Peyer's patch (tissue), 4 donors: ENCODE measurements around the gene TNFAIP8L2. TPM values are rescaled to one million over a fixed set of nuclear protein-coding genes. Genes with fewer than 3 reads are reported as not detected.

Experiments
- DNase-seq, 3 donors: peaks; one replicate each; pipeline ENCODE4 v3.0.0-alpha.2; 2017 to 2019
- H3K27ac ChIP-seq, 4 donors: fragments of 200-600 bp; sonication (generic); one replicate each; pipeline ENCODE4 v1.5.1; 2016 to 2019
- H3K27me3 ChIP-seq, 2 donors: fragments of 200-600 bp; sonication (generic); one replicate each; pipeline ENCODE4 v1.5.1; 2019
- H3K36me3 ChIP-seq, 3 donors: fragments of 200-600 bp; sonication (generic); one replicate each; pipeline ENCODE4 v1.5.1; 2016 to 2019
- H3K4me1 ChIP-seq, 4 donors: fragments of 200-600 bp; sonication (generic); one replicate each; pipeline ENCODE4 v1.5.1; 2016 to 2019
- H3K4me3 ChIP-seq, 4 donors: fragments of 200-600 bp; sonication (generic); 1 replicate in 3 of 4; 2 replicates in 1 of 4; pipeline ENCODE4 v1.5.1; 2016 to 2019; ENCODE audit warnings: mild to moderate bottlenecking in 1 of 4
- H3K9me3 ChIP-seq, 4 donors: fragments of 200-600 bp; sonication (generic); one replicate each; pipeline ENCODE4 v1.5.1; 2016 to 2019; ENCODE audit warnings: mild to moderate bottlenecking in 1 of 4
- CTCF ChIP-seq, 6 experiments: fragments of 450-650 bp in 4 of 6; fragments of 200-600 bp in 2 of 6; sonication (generic) in 1 of 6; IDR thresholded peaks; one replicate each; pipeline ENCODE4 v1.5.1; 2017 to 2019; ENCODE audit warnings: antibody characterized with exemption in 6 of 6, mild to moderate bottlenecking in 3 of 6, moderate library complexity in 1 of 6
- POLR2A ChIP-seq, 2 donors: fragments of 450-650 bp; IDR thresholded peaks; one replicate each; pipeline ENCODE4 v1.5.1; 2017; ENCODE audit warnings: antibody characterized with exemption in 2 of 2, mild to moderate bottlenecking in 2 of 2, moderate library complexity in 2 of 2
- total RNA-seq, 4 donors: library from RNA; depleted of rRNA; stranded (reverse); fragments of >200 nt; gene quantifications; one replicate each; pipeline ENCODE4 v1.1.0, GENCODE V29; 2016

TNFAIP8L2 gene
- total RNA-seq: 1 to 10 TPM in 2 of 4 donors, not detected in 2; 4.0 to 6.6 TPM

- DNase-seq: peak; percentile 74 to 93 (median 88)
- Histone ChIP-seq H3K27me3 (no peaks in the 10 kb centered on the region), H3K4me3 (peak within 1 kb of the TSS; percentile 34 to 56 (median 46)), H3K9me3 (no peaks in the 10 kb centered on the region), H3K36me3 (peaks cover 0 to 30% (median 0%) of the 10 kb centered on the region in 3 donors), H3K27ac (peak within 1 kb of the TSS; percentile 37 to 79 (median 54)), H3K4me1 (peaks cover 0 to 7% (median 0%) of the 10 kb centered on the region in 4 donors)
- TF ChIP-seq POLR2A (IDR thresholded peaks at IDR 0.05) (no peak), CTCF (IDR thresholded peaks at IDR 0.05) (no peak)
Observed at GRCh38 chr1:151156515-151156819, at the start of gene TNFAIP8L2. TSS of gene TNFAIP8L2 (plus strand) at chr1:151156649. CDS start at chr1:151158698, 2,049 bp downstream.

GRCh38 chr1:151106894-151107293 lies 49.6 kb upstream of the TNFAIP8L2 start:
- no peak for TF ChIP-seq CTCF (IDR thresholded peaks at IDR 0.05)
- no peak for TF ChIP-seq POLR2A (IDR thresholded peaks at IDR 0.05)
- no peaks in the 10 kb centered on the region for H3K27me3 ChIP-seq

GRCh38 chr1:151108331-151108730 lies 48.1 kb upstream of the TNFAIP8L2 start:
- peaks cover 0 to 46% (median 0%) of the 10 kb centered on the region in 3 donors for H3K36me3 ChIP-seq

More at GRCh38 chr1:151106894-151107293, 49.6 kb upstream of the TNFAIP8L2 start:
- no peak overlapping the region for H3K4me3 ChIP-seq
- peaks cover 0 to 43% (median 0%) of the 10 kb centered on the region in 3 donors for H3K36me3 ChIP-seq
- H3K4me1 ChIP-seq: no peaks in the 10 kb centered on the region
- DNase-seq: no peak
- no peak overlapping the region for H3K27ac ChIP-seq
- no peaks in the 10 kb centered on the region for H3K9me3 ChIP-seq

GRCh38 chr1:151113877-151114276 lies 42.6 kb upstream of the TNFAIP8L2 start:
- no peak for DNase-seq
- H3K4me3 ChIP-seq: no peak overlapping the region
- no peak for TF ChIP-seq POLR2A (IDR thresholded peaks at IDR 0.05)
- H3K9me3 ChIP-seq: no peaks in the 10 kb centered on the region
- H3K27me3 ChIP-seq: no peaks in the 10 kb centered on the region
- H3K4me1 ChIP-seq: no peaks in the 10 kb centered on the region
- H3K36me3 ChIP-seq: peaks cover 0 to 48% (median 0%) of the 10 kb centered on the region in 3 donors
- H3K27ac ChIP-seq: no peak overlapping the region

More at GRCh38 chr1:151108331-151108730, 48.1 kb upstream of the TNFAIP8L2 start:
- H3K4me3 ChIP-seq: no peak overlapping the region
- no peaks in the 10 kb centered on the region for H3K9me3 ChIP-seq
- no peak for DNase-seq
- H3K4me1 ChIP-seq: no peaks in the 10 kb centered on the region
- no peaks in the 10 kb centered on the region for H3K27me3 ChIP-seq
- no peak overlapping the region for H3K27ac ChIP-seq
- TF ChIP-seq POLR2A (IDR thresholded peaks at IDR 0.05) (no peak), CTCF (IDR thresholded peaks at IDR 0.05) (no peak)

- no peak for TF ChIP-seq CTCF (IDR thresholded peaks at IDR 0.05)
- no peak for TF ChIP-seq POLR2A (IDR thresholded peaks at IDR 0.05)
- no peaks in the 10 kb centered on the region for H3K27me3 ChIP-seq
- H3K4me3 ChIP-seq: no peak overlapping the region
- no peaks in the 10 kb centered on the region for H3K4me1 ChIP-seq
- H3K27ac ChIP-seq: no peak overlapping the region
- H3K36me3 ChIP-seq: peaks cover 0 to 10% (median 0%) of the 10 kb centered on the region in 3 donors
- no peak for DNase-seq
- H3K9me3 ChIP-seq: no peaks in the 10 kb centered on the region
Observed at GRCh38 chr1:151124763-151125403, 31.6 kb upstream of the TNFAIP8L2 start.

- Histone ChIP-seq H3K27me3 (no peaks in the 10 kb centered on the region), H3K36me3 (no peaks in the 10 kb centered on the region), H3K4me3 (no peak overlapping the region), H3K4me1 (peaks cover 0 to 8% (median 3%) of the 10 kb centered on the region in 4 donors), H3K27ac (no peak overlapping the region), H3K9me3 (no peaks in the 10 kb centered on the region)
- TF ChIP-seq POLR2A (IDR thresholded peaks at IDR 0.05): no peak
- TF ChIP-seq CTCF (IDR thresholded peaks at IDR 0.05): no peak
- DNase-seq: no peak
Observed at GRCh38 chr1:151128800-151129199, 27.6 kb upstream of the TNFAIP8L2 start.
